GM18519 (cell line): ENCODE results near the gene PFKFB4.
"Not testable (repeated sequence)": the region's sequence is repeated elsewhere in the genome, so short reads cannot be mapped to it uniquely, and the experiment has no call there.

ENCODE experiments used
- ATAC-seq: cut with Tn5 transposase; IDR thresholded peaks from one replicate; pipeline ENCODE4 v1.9.1; 2021; ENCODE audit warnings: mild to moderate bottlenecking, moderate library complexity; ENCODE audit not compliant: unreplicated experiment, low FRiP score

The PFKFB4 gene

DNA sequence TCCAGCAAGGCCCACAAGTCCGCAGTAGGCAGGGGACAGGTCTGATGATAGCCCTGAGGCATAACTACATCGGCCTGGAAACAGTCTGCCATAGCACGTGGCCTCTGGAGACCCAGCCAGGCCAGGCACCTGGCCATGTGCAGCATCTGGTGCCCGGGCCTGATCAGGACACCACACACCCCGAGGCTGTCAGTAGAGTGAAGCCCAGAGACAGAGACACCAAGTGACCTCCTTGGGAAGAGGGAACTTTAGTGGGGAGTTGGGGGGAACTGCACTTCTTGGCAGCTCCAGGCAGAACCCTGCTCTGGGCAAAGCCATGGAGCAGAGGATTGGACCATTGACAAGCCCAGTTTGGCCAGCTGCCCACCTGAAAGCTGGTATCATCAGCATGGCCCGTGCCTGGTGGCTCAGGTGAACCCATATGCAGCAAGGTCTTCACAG lies 53.9 kb downstream of the PFKFB4 start:
- no peak for ATAC-seq

- ATAC-seq: no peak
Observed at GRCh38 chr3:48502121-48502520, 54.5 kb downstream of the PFKFB4 start.

DNA sequence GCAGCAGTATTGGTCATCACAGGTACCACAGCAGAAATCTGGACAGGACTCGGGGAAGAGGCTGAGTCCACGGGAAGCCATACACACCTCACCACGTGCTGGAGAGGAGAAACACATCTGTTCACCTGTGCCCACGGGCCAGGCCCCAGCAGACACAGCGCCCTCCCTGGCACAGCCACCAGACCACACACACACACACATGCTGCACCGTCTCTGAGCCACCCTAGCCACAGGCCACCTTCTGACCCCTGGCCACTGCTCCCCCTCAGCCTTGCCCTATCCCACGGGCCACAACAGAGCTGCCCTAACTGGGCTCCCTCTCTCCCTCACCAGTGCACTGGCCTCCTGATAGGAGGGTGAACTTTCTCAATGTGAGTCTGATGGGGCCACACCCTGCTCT lies 55.4 kb downstream of the PFKFB4 start:
- ATAC-seq: no peak

DNA sequence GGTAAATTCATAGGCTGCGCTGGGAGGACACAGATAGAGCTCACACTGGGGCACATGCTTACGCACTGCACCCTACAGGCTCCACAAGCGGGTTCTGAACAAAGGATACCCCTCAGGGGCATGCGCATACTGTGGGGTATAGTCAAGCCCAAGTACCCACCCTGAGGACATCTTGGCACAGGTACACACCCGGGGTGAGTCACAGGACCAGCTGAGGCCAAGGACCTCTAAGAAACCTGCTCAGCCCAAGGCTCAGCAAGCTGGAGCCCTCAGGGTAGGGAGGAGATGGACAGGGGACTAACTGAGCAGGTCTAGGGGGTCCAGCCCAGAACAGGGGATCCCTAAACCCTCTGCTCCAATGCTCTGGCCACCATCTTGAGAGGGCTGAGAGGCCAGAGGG lies 55.9 kb downstream of the PFKFB4 start:
- ATAC-seq: no peak

GRCh38 chr3:48493203-48493501 lies 63.5 kb downstream of the PFKFB4 start:
- no peak for ATAC-seq

DNA sequence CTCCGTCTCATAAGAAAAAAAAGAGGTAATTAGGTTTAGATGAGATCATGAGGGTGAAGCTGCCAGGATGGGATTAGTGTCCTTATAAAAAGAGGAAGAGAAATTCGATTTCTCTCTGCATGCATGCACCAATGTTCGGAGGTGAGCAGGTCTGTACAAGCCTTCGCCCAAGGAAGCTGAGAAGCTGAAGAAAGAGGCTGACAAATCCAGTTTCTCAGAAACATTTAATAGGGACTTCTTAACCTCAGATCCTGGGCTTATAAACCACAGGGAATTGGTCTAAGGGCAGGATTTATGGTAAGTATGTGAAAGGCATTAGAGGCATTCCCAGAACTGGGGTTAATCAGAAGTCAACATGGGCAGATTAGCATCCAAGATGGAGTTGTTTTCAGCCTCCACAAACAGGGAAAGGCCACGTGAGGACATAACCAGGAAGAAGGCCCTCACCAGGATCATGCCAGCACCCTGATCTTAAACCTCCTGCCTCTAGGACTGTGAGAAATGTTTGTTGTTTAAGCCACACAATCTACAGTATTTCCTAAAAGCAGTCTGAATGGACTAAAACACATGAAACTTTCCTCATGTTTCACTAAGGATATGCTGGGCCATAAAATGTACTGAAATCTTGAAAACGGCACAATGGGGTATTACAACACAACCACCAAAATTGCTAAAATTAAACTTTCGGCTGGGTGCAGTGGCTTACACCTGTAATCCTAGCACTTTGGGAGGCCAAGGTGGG lies 64.0 kb downstream of the PFKFB4 start:
- no peak for ATAC-seq

DNA sequence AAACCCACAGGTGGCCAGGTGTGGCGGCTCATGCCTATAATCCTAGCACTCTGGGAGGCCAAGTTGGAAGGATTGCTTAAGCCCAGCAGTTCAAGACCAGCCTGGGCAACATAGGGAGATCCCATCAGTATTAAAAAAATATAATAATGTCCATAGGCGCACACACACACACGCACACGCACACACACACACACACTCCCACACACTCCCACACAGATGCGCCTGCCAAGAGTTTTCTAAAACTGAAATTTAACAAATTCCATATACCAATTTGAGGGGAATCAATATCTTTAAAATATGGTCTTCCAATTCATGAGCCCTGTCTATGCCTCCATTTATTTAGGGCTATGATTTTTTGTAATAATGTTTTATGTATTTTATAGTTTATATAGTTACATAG lies 69.7 kb downstream of the PFKFB4 start:
- ATAC-seq: no peak

DNA sequence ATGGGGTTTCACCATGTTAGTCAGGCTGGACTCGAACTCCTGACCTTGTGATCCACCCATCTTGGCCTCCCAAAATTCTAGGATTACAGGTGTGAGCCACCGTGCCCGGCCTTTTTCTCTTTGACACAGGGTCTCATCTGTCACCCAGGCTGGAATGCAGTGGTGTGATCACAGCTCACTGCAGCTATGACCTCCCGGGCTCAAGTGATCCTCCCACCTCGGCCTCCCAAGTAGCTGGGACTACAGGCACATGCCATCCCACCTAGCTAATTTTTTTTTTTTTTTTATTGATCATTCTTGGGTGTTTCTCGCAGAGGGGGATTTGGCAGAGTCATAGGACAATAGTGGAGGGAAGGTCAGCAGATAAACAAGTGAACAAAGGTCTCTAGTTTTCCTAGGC lies 73.8 kb downstream of the PFKFB4 start:
- ATAC-seq: not testable (repeated sequence)

- not testable (repeated sequence) for ATAC-seq
Observed at GRCh38 chr3:48480891-48481290, 75.7 kb downstream of the PFKFB4 start.

DNA sequence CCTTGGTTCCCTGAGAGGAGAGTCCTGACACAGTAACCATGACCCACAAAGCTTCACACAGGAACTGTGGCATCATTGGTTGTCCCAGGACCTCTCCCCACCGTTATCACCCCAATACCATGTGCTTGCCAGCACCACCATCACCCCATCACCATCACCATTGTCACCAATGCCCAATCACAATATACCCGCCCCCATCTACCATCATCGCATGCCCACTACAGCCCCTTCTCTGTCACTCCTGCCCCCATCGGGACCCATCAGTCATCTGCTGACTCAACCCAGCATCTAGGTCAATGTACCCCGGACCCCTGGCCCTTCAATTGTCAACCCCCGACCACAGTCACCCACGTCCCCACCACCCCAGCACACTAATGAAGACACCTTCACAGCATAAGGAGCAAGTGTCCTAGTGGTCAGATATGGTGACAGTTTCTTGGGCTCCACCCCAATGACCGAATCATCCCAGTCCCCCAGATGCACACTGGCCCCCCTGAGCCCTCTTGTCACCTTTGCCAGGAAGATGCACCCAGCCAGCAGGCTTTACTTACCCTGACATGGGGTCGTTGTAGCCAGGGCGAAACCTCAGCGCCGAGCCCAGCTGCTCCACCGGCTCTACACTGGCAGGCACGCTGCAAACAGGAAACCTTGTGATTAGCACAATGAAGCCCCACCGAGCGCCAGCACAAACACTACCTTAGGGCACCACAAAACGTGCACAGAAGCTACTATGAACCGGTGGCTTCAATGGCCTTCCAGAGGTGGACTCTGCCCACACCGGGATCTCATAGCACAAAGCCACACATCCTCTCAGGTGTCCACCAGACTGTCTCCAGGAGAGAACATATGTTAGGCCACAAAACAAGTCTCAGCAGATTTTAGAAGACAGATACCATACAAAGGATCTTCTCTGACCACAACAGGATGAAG lies 77.7 kb downstream of the PFKFB4 start:
- no peak for ATAC-seq

DNA sequence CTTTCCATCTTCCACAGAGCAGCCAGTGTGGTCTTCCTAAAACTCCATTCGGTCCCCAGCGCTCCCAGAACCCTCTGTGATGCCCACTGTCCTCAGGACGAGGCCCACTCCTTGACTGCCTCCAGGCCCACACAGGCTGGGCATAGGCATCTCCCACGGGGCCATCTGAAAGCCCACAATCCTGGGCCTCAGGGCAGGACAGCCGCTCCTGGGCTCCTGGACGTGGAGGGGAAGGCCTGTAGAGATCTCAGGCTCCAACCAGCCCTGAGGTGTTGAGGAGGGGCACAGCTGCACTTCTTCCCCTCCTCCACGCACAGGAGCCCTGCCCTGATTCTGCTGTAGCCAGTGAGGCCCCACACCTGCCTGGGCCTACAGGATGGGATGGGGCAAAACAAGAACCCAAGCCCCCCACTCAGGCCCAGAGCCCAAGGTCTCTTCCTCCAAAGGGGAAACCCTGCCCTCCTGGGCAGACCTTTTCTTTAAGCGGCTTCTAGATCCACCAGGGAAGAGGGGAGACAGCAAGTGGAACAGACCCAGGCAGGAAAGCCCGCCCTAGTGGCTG lies 78.6 kb downstream of the PFKFB4 start:
- no peak for ATAC-seq

DNA sequence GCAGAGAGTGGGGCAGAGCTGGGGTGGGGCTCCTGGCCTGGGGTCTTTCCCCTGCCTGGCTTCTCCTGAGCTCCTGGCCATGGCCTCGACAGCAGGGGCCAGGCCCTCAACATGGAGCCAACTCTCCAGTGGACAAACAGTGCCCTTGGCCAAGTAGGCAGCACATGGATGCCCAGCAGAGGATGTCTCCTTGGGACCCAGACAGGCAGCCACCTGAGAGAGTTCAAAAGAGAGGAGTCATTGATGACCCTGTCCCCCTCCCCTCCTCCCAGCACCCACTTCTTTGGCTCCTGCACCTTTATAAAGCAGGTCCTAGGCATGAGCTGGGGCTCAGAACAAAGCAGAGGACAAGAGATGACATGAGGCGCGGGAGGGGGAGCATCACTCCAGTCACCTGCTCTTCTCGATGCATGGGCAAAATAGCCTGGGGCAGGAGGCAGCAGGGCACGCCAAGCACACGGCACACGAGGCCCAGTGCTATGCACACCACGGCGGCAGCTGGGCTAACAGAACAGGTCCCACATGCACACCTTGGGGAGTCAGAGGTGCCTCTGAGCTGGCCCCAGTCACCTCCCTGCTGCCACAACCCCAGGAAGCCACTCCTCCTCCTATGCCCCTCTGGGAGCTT lies 80.1 kb downstream of the PFKFB4 start:
- no peak for ATAC-seq

- no peak for ATAC-seq
Observed at GRCh38 chr3:48475188-48475587, 81.4 kb downstream of the PFKFB4 start.

DNA sequence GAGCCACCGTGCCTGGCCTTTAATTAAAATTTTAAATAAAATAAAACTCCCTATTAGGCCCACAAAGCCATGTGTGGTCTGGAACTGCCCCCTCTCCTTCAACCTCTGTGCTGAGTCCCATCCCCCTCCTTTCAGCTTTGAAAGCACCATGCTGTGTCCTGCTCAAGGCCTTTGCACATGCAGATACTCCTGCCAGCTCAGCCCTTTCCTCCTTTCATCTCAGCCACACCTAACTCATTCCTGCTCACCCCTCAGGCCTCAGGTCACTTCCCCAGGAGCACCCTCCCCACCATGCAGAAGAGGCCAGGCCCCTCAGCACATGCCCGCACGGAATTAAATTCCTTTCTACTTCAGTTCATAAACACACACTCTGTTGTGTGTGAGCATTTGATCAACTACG lies 82.0 kb downstream of the PFKFB4 start:
- no peak for ATAC-seq

GRCh38 chr3:48474031-48474430 lies 82.6 kb downstream of the PFKFB4 start:
- not testable (repeated sequence) for ATAC-seq

DNA sequence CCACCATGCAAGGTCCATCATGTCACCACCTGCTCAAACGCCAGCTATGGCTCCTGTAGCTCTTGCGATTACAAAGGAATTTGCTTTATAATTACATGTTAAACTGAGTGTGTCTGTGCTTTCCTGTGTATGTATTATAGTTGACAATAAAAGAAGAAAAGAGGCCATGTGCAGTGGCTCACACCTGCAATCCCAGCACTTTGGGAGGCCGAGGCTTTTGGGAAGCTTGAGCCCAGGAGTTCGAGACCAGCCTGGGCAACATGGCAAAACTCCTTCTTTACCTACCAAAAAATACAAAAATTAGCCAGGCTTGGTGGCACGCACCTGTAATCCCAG lies 83.0 kb downstream of the PFKFB4 start:
- no peak for ATAC-seq

DNA sequence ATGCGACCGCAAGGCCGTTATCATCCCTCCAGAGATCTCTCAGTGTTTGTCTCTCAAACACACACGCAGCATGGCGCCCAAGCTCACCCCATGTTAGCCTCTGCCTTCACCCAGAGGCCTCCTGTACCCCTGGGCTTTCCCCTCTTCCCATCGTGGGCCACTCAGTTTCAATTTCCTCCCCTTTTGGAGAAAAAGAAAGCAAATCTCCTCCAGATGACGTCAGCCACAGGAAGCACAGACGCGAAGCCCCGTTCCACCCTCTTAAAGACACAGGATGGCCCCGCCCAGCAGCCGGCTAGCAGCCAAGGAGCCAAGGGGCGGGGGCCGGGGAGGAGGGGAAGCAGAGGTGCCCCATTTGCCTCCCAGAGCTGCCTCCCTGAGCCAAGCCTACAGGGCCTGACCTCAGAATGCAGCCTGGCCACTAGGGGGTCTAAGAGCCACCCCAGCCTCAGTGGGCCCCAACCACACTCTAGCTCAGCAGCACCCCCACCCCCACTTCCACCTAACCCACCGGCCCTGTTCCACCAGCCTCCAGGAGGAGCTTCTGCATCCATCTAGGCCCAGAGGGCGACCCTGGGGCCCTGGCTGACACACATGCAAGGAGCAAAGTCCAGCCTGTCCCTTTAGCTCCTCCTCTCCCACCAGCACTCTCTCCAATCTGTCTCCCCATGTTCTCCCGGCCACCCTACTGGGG lies 83.5 kb downstream of the PFKFB4 start:
- no peak for ATAC-seq

- ATAC-seq: no peak
Observed at GRCh38 chr3:48472673-48472922, 84.0 kb downstream of the PFKFB4 start.

- no peak for ATAC-seq
Observed at GRCh38 chr3:48470286-48470685, 86.3 kb downstream of the PFKFB4 start.

DNA sequence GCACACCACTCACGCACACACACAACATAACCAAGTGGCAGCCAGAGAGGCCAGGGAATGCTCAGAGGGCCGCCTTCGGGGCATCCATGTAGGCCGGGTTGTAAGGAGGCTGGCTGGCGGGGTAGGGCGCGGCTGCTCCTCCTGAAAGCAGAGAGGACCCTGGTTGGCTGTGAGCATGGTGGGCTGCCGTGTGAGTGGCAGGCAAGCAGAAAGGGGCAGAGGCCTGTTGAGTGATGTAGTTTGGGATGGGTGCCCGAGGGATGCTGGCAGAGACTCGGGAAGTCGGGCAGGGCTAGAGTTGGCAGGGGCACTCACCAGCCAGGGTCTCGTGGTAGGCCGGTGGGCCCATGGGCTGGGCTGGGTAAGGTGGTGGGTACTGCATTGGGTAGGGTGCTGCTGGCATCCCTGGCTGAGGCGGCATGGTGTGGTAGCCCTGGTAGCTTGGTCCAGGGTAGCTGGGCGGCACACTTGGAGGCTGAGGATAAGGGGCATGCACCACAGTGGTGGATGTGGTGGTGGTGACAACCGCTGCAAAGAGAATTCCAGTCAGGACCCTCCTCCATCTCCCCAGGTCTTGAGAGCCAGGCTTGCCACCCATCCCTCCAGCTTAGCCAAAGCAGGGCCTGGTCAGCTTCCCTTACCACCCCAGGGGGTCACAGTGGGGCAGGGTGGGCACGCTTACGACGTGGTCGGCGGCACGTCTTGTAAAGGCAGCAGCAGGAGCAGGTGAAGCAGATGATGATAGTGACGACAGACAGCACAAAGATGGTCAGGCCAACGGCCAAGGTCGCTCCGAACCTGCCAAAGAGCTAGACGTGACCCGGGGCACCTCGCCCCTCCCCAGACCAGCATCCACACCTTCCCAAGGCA lies 87.3 kb downstream of the PFKFB4 start:
- ATAC-seq: no peak
